Measurements from ENCODE around the gene JMJD4. TPM values are rescaled to one million over a fixed set of nuclear protein-coding genes. Genes with fewer than 3 reads are reported as not detected.

Gene JMJD4
- total RNA-seq, 1 donor from 2014 or later, result 17.8 TPM

DNA sequence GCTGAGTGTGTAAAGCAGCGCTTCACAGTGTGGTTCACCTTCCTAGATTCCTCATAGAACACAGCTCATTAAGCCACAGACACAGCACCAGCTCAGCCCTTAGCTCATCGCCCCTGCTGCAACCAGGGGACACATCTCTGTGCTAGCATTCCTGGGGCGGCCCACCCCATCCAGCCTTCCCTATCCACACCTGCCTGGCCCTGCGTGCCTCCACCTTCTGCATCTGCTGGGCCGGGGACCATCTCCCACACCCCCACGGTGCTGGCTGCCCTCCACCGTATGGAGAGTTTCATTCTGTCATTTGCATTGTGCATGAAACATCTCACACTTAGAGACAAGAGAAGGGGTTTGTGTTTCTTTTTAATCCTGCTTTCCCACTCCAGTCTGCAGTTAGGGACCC, 44.6 kb upstream of the JMJD4 start:
- Mint-ChIP-seq H3K4me3 (ENCODE audit: unreplicated experiment) (no peak overlapping the region), H3K9me3 (ENCODE audit: low read depth) (no peaks in the 10 kb centered on the region), H3K36me3 (ENCODE audit: low read depth) (peaks cover 9% of the 10 kb centered on the region), H3K27ac (ENCODE audit: unreplicated experiment) (no peak overlapping the region), H3K4me1 (ENCODE audit: low read depth) (peaks cover 16% of the 10 kb centered on the region), H3K27me3 (ENCODE audit: low read depth) (no peaks in the 10 kb centered on the region)
- TF ChIP-seq, protein P1, sequence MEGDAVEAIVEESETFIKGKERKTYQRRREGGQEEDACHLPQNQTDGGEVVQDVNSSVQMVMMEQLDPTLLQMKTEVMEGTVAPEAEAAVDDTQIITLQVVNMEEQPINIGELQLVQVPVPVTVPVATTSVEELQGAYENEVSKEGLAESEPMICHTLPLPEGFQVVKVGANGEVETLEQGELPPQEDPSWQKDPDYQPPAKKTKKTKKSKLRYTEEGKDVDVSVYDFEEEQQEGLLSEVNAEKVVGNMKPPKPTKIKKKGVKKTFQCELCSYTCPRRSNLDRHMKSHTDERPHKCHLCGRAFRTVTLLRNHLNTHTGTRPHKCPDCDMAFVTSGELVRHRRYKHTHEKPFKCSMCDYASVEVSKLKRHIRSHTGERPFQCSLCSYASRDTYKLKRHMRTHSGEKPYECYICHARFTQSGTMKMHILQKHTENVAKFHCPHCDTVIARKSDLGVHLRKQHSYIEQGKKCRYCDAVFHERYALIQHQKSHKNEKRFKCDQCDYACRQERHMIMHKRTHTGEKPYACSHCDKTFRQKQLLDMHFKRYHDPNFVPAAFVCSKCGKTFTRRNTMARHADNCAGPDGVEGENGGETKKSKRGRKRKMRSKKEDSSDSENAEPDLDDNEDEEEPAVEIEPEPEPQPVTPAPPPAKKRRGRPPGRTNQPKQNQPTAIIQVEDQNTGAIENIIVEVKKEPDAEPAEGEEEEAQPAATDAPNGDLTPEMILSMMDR (IDR thresholded peaks at IDR 0.05), result no peak
- no peak for DNase-seq (ENCODE audit: low spot score)

DNA sequence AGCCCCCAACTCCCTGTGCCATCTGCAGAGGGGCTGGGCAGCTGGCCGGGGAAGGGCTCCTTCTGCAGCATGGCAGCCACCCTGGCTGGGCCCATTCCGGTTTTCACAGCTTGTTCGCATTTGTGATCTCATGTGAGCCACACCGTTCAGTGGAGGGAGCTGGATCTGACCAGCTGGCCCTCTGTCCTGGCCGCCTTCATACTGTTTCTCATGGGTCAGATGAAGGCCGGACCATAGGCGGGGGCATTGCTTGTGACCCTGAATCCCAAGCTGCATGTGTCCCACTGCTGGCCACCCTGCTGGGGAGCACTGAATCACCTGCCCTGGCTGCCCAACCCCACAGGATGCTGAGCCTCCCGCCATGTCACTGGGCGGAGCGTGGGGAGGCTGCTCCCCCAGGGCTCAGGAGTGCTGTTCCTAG, 43.9 kb upstream of the JMJD4 start:
- H3K36me3 Mint-ChIP-seq (ENCODE audit: low read depth), result peaks cover 9% of the 10 kb centered on the region
- TF ChIP-seq, protein P1 (IDR thresholded peaks at IDR 0.05), result no peak
- no peaks in the 10 kb centered on the region for H3K9me3 Mint-ChIP-seq (ENCODE audit: low read depth)
- H3K27me3 Mint-ChIP-seq (ENCODE audit: low read depth), result no peaks in the 10 kb centered on the region
- no peak overlapping the region for H3K27ac Mint-ChIP-seq (ENCODE audit: unreplicated experiment)
- H3K4me1 Mint-ChIP-seq (ENCODE audit: low read depth), result peaks cover 16% of the 10 kb centered on the region
- no peak overlapping the region for H3K4me3 Mint-ChIP-seq (ENCODE audit: unreplicated experiment)
- no peak for DNase-seq (ENCODE audit: low spot score)

DNA sequence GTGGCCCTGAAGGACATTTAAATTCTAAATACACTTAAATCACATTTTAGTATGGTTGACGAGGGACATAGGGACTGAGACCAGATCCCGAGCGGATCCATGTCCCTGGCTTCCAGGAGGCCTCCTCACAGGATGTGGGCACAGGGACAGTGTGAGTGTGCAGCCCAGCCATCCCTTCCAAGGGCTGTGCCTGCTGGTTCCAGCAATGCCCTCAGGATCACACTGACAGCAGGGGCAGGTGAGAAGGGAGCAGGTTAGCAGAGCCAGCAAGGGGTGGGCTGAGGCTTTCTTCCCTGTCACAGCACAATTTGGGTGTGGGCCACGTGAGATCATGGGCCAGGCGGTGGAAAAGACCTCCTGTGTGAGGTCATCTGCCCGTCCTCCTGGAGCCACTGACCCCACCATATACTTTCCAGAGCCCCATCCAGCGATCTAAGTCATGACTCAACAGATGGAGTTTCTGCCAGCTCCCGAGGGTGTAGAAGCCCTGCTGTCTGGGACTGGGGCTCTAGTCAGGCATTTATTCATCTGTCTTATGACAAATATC, 43.4 kb upstream of the JMJD4 start:
- Mint-ChIP-seq H3K9me3 (ENCODE audit: low read depth) (no peaks in the 10 kb centered on the region), H3K27ac (ENCODE audit: unreplicated experiment) (no peak overlapping the region), H3K36me3 (ENCODE audit: low read depth) (peaks cover 9% of the 10 kb centered on the region), H3K4me1 (ENCODE audit: low read depth) (peaks cover 16% of the 10 kb centered on the region), H3K4me3 (ENCODE audit: unreplicated experiment) (no peak overlapping the region), H3K27me3 (ENCODE audit: low read depth) (no peaks in the 10 kb centered on the region)
- TF ChIP-seq, protein P1 (IDR thresholded peaks at IDR 0.05), result no peak
- no peak for DNase-seq (ENCODE audit: low spot score)

DNA sequence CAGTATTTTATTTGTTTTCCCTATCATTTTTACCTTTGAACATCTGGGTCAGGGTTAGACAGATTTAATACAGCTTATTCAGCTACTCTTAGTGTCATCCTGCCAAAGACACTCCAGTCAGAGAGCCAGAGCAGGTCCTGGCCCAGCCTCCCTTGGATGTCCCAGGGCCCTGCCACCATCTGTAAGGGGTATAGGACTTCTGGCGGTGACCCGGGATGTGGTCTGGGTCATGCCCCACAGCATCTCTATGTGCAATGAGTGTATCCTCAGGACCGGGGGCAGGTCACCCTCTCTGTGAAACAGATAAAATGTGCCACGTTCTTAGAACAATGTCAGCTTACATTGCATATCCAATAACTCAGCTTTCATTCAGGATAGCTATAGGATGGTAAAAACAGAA, 42.5 kb upstream of the JMJD4 start:
- no peak for DNase-seq (ENCODE audit: low spot score)
- Mint-ChIP-seq H3K9me3 (ENCODE audit: low read depth) (no peaks in the 10 kb centered on the region), H3K36me3 (ENCODE audit: low read depth) (peaks cover 9% of the 10 kb centered on the region), H3K4me3 (ENCODE audit: unreplicated experiment) (no peak overlapping the region), H3K27me3 (ENCODE audit: low read depth) (no peaks in the 10 kb centered on the region), H3K27ac (ENCODE audit: unreplicated experiment) (no peak overlapping the region), H3K4me1 (ENCODE audit: low read depth) (peaks cover 16% of the 10 kb centered on the region)
- TF ChIP-seq, protein P1 (IDR thresholded peaks at IDR 0.05), result no peak

DNA sequence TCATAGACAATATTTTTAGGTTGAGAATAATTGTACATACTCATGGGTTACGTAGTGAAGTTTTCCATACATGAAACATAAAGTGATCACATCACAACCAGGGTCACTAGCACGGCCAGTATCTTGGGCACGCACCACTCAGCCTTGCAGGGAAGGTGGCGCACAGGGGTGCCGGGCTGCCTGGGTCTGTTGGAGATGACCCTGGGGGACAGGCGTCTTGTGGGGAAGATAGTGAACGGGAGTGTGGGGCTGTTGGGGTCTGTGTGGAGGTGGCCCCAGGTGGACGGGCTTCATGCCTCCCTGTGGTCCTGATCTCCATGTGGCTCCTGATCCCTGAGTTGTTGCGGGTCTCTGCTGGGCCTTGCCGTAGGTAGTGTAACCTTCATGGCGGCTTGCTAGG, 42.1 kb upstream of the JMJD4 start:
- no peaks in the 10 kb centered on the region for H3K9me3 Mint-ChIP-seq (ENCODE audit: low read depth)
- peaks cover 5% of the 10 kb centered on the region for H3K36me3 Mint-ChIP-seq (ENCODE audit: low read depth)
- no peak for DNase-seq (ENCODE audit: low spot score)
- TF ChIP-seq, protein P1 (IDR thresholded peaks at IDR 0.05), result no peak
- H3K27ac Mint-ChIP-seq (ENCODE audit: unreplicated experiment), result no peak overlapping the region
- no peak overlapping the region for H3K4me3 Mint-ChIP-seq (ENCODE audit: unreplicated experiment)
- peaks cover 16% of the 10 kb centered on the region for H3K4me1 Mint-ChIP-seq (ENCODE audit: low read depth)
- no peaks in the 10 kb centered on the region for H3K27me3 Mint-ChIP-seq (ENCODE audit: low read depth)
